Endometrium (tissue), 2 donors: ENCODE results near the gene CILP.
A peak's percentile ranks its signal among the peaks of the same experiment; 100 is the strongest.
"Not testable (repeated sequence)": the region's sequence is repeated elsewhere in the genome, so short reads cannot be mapped to it uniquely, and the experiment has no call there.

Experiments used
- FAIRE-seq: peaks from 2 replicates; lab custom pipeline; 2012; peaks lifted over from hg19 to GRCh38; lab: Jason Lieb, UNC
- donor health status: control.
- donor health status: control.

CILP gene

GRCh38 chr15:65210770-65211481, at the start of gene CILP:
Gene CILP, minus strand, starts transcription at chr15:65211473. Its CDS starts 1,718 bp downstream, at chr15:65209755.
- FAIRE-seq = no peak

- no peak for FAIRE-seq
Observed at GRCh38 chr15:65260968-65261367, 49.7 kb upstream of the CILP start.

GRCh38 chr15:65259367-65259797, 48.1 kb upstream of the CILP start:
- FAIRE-seq = no peak

- peak; percentile 43 for FAIRE-seq
Observed at GRCh38 chr15:65258375-65259262, 47.3 kb upstream of the CILP start.

- no peak for FAIRE-seq
Observed at GRCh38 chr15:65255486-65256140, 44.3 kb upstream of the CILP start.

GRCh38 chr15:65254758-65255157, 43.5 kb upstream of the CILP start:
- FAIRE-seq = no peak

GRCh38 chr15:65254356-65254755, 43.1 kb upstream of the CILP start:
- no peak for FAIRE-seq

GRCh38 chr15:65249641-65250040, 38.4 kb upstream of the CILP start:
- no peak for FAIRE-seq

GRCh38 chr15:65248511-65249255, 37.4 kb upstream of the CILP start:
- FAIRE-seq = no peak

- FAIRE-seq = no peak
Observed at GRCh38 chr15:65246939-65247338, 35.7 kb upstream of the CILP start.

- FAIRE-seq = no peak
Observed at GRCh38 chr15:65246026-65246714, 34.9 kb upstream of the CILP start.

- no peak for FAIRE-seq
Observed at GRCh38 chr15:65245096-65245856, 34.0 kb upstream of the CILP start.

- FAIRE-seq = no peak
Observed at GRCh38 chr15:65244638-65245037, 33.4 kb upstream of the CILP start.

- not testable (repeated sequence) for FAIRE-seq
Observed at GRCh38 chr15:65236443-65236842, 25.2 kb upstream of the CILP start.

GRCh38 chr15:65233696-65234095, 22.4 kb upstream of the CILP start:
- FAIRE-seq = peak; percentile 65

- FAIRE-seq = no peak
Observed at GRCh38 chr15:65232520-65232919, 21.2 kb upstream of the CILP start.

GRCh38 chr15:65231306-65231705, 20.0 kb upstream of the CILP start:
- no peak for FAIRE-seq

GRCh38 chr15:65226901-65227300, 15.6 kb upstream of the CILP start:
- not testable (repeated sequence) for FAIRE-seq

- no peak for FAIRE-seq
Observed at GRCh38 chr15:65226221-65226620, 14.9 kb upstream of the CILP start.

GRCh38 chr15:65223996-65224395, 12.7 kb upstream of the CILP start:
- FAIRE-seq = no peak

- FAIRE-seq = no peak
Observed at GRCh38 chr15:65222891-65223290, 11.6 kb upstream of the CILP start.
